ENCODE results near the gene RETREG1.
"Not testable (repeated sequence)": the region's sequence is repeated elsewhere in the genome, so short reads cannot be mapped to it uniquely, and the experiment has no call there.

DNA sequence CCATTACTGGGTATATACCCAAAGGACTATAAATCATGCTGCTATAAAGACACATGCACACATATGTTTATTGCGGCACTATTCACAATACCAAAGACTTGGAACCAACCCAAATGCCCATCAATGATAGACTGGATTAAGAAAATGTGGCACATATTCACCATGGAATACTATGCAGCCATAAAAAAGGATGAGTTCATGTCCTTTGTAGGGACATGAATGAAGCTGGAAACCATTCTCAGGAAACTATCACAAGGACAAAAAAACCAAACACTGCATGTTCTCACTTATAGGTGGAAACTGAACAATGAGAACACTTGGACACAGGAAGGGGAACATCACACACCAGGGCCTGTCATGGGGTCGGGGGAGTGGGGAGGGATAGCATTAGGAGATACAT is 5.9 kb downstream of the RETREG1 start:
- TF ChIP-seq, protein P1, sequence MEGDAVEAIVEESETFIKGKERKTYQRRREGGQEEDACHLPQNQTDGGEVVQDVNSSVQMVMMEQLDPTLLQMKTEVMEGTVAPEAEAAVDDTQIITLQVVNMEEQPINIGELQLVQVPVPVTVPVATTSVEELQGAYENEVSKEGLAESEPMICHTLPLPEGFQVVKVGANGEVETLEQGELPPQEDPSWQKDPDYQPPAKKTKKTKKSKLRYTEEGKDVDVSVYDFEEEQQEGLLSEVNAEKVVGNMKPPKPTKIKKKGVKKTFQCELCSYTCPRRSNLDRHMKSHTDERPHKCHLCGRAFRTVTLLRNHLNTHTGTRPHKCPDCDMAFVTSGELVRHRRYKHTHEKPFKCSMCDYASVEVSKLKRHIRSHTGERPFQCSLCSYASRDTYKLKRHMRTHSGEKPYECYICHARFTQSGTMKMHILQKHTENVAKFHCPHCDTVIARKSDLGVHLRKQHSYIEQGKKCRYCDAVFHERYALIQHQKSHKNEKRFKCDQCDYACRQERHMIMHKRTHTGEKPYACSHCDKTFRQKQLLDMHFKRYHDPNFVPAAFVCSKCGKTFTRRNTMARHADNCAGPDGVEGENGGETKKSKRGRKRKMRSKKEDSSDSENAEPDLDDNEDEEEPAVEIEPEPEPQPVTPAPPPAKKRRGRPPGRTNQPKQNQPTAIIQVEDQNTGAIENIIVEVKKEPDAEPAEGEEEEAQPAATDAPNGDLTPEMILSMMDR (IDR thresholded peaks at IDR 0.05): not testable (repeated sequence)
- TF ChIP-seq POLR2A (IDR thresholded peaks at IDR 0.05): not testable (repeated sequence)

Measured in heart left ventricle (tissue), 13 donors.